ENCODE measurements around the gene ATP13A1.

The ATP13A1 gene

GRCh38 chr19:19662871-19663255, 613 bp downstream of the ATP13A1 start:
- peak; percentile 77 for DNase-seq (ENCODE audit: low spot score)

GRCh38 chr19:19662344-19662743, 1.1 kb downstream of the ATP13A1 start:
- DNase-seq (ENCODE audit: low spot score): peak; percentile 36

- no peak for DNase-seq (ENCODE audit: low spot score)
These were observed 1.7 kb downstream of the ATP13A1 start for GRCh38 chr19:19661675-19662251.

GRCh38 chr19:19661141-19661674, 2.3 kb downstream of the ATP13A1 start:
- DNase-seq (ENCODE audit: low spot score): no peak

- DNase-seq (ENCODE audit: low spot score): no peak
These were observed 3.7 kb downstream of the ATP13A1 start for GRCh38 chr19:19659646-19660245.

- DNase-seq (ENCODE audit: low spot score): no peak
These were observed 6.1 kb downstream of the ATP13A1 start for GRCh38 chr19:19657397-19657783.

GRCh38 chr19:19656451-19657396, 6.8 kb downstream of the ATP13A1 start:
- DNase-seq (ENCODE audit: low spot score): no peak

- DNase-seq (ENCODE audit: low spot score): no peak
These were observed 7.7 kb downstream of the ATP13A1 start for GRCh38 chr19:19655641-19656343.

GRCh38 chr19:19655051-19655594, 8.4 kb downstream of the ATP13A1 start:
- DNase-seq (ENCODE audit: low spot score): no peak

GRCh38 chr19:19654441-19654840, 9.0 kb downstream of the ATP13A1 start:
- DNase-seq (ENCODE audit: low spot score): no peak

GRCh38 chr19:19653597-19654147, 9.8 kb downstream of the ATP13A1 start:
- DNase-seq (ENCODE audit: low spot score): no peak

GRCh38 chr19:19652482-19653295, 10.8 kb downstream of the ATP13A1 start:
- DNase-seq (ENCODE audit: low spot score): no peak

- no peak for DNase-seq (ENCODE audit: low spot score)
These were observed 12.4 kb downstream of the ATP13A1 start for GRCh38 chr19:19651076-19651475.

GRCh38 chr19:19650331-19650730, 13.1 kb downstream of the ATP13A1 start:
- DNase-seq (ENCODE audit: low spot score): no peak

GRCh38 chr19:19649580-19649995, 13.9 kb downstream of the ATP13A1 start:
- DNase-seq (ENCODE audit: low spot score): no peak

- no peak for DNase-seq (ENCODE audit: low spot score)
These were observed 14.3 kb downstream of the ATP13A1 start for GRCh38 chr19:19649155-19649554.

GRCh38 chr19:19647037-19647835, 16.2 kb downstream of the ATP13A1 start:
- DNase-seq (ENCODE audit: low spot score): no peak

- no peak for DNase-seq (ENCODE audit: low spot score)
These were observed 18.1 kb downstream of the ATP13A1 start for GRCh38 chr19:19645233-19645870.

GRCh38 chr19:19644054-19644388, 19.5 kb downstream of the ATP13A1 start:
- DNase-seq (ENCODE audit: low spot score): no peak

All from RKO (cell line).